GM12878 (cell line): ENCODE results near the gene CFAP54. TPM values are rescaled to one million over a fixed set of nuclear protein-coding genes. Genes with fewer than 3 reads are reported as not detected.

Source experiments
- ATAC-seq: fragments of 200-7000 bp; cut with Tn5 transposase; 3 replicates; pipeline ENCODE4 v1.9.1; 2020; ENCODE audit warnings: mild to moderate bottlenecking, moderate library complexity
- BruUV-seq: library from RNA; stranded (reverse); fragments of 400-500 nt; replicated peaks from 2 replicates; lab custom pipeline; 2021; lab: Mats Ljungman, UMichigan
- CTCF ChIA-PET: fragments of 300-600 bp; sonication (Branson Sonifier 250); formaldehyde crosslinking; extraction: SDS; loops from one replicate; lab custom pipeline; 2021; ENCODE audit warnings: inconsistent platforms; lab: Yijun Ruan, JAX
- POLR2A ChIA-PET: fragments of 350-600 bp; formaldehyde crosslinking; extraction: SDS; loops from one replicate; lab custom pipeline; 2021; ENCODE audit warnings: inconsistent platforms; lab: Charles Lee
- RAD21 ChIA-PET: fragments of 300-600 bp; sonication (Branson Sonifier 250); formaldehyde crosslinking; loops from one replicate; lab custom pipeline; 2023; ENCODE audit warnings: antibody characterized with exemption; ENCODE audit not compliant: unreplicated experiment; lab: Charles Lee
- SMC1A ChIA-PET: fragments of 300-600 bp; sonication (Branson Sonifier 250); formaldehyde crosslinking; loops from one replicate; lab custom pipeline; 2023; ENCODE audit not compliant: unreplicated experiment, uncharacterized antibody; lab: Charles Lee
- DNase-seq: peaks from one replicate; pipeline ENCODE4 v3.0.0-alpha.2; 2011; ENCODE audit warnings: low read depth, low spot score
- FAIRE-seq: peaks from 3 replicates; lab custom pipeline; 2011; peaks lifted over from hg19 to GRCh38; lab: Jason Lieb, UNC
- H2AFZ ChIP-seq: 2 replicates; pipeline ENCODE4 v1.6.0; 2011; ENCODE audit warnings: low read depth, low read length, control low read depth; ENCODE audit not compliant: control insufficient read depth
- H3K27ac ChIP-seq: 2 replicates; pipeline ENCODE4 v1.5.1; 2011; ENCODE audit warnings: control low read depth; ENCODE audit not compliant: control insufficient read depth, insufficient read depth
- H3K27me3 ChIP-seq, 2 experiments: replicated peaks in 1 of 2; 2 replicates each; pipeline versions ENCODE4 v1.6.0 to v1.6.1; 2011; ENCODE audit warnings: low read length in 1 of 2; ENCODE audit not compliant: control insufficient read depth in 2 of 2, insufficient read depth in 2 of 2
- H3K36me3 ChIP-seq, 2 experiments: 2 replicates each; pipeline ENCODE4 v1.5.1; 2011; ENCODE audit warnings: low read length in 1 of 2; ENCODE audit not compliant: control insufficient read depth in 2 of 2, insufficient read depth in 2 of 2
- H3K4me1 ChIP-seq: 2 replicates; pipeline ENCODE4 v1.6.1; 2011; ENCODE audit warnings: mild to moderate bottlenecking, low read length, moderate library complexity, mixed read lengths; ENCODE audit not compliant: control insufficient read depth, insufficient read depth
- H3K4me2 ChIP-seq: 2 replicates; pipeline ENCODE4 v1.6.0; 2011; ENCODE audit warnings: control low read depth; ENCODE audit not compliant: control insufficient read depth, insufficient read depth
- H3K4me3 ChIP-seq: fragments of 200-600 bp; sonication (generic); 2 replicates; pipeline ENCODE4 v1.5.1; 2016
- H3K79me2 ChIP-seq: 2 replicates; pipeline ENCODE4 v1.6.0; 2011; ENCODE audit warnings: low read length; ENCODE audit not compliant: control insufficient read depth, insufficient read depth
- H3K9ac ChIP-seq: 2 replicates; pipeline ENCODE4 v1.8.0; 2011; ENCODE audit warnings: low read length, control low read depth, mixed read lengths; ENCODE audit not compliant: control insufficient read depth, insufficient read depth
- H3K9me3 ChIP-seq: replicated peaks from 3 replicates; pipeline ENCODE4 v1.5.1; 2011; ENCODE audit warnings: mild to moderate bottlenecking, low read length; ENCODE audit not compliant: control insufficient read depth, insufficient read depth
- H4K20me1 ChIP-seq: 2 replicates; pipeline ENCODE4 v1.6.0; 2011; ENCODE audit not compliant: control insufficient read depth, insufficient read depth
- BCL11A ChIP-seq: IDR thresholded peaks from 2 replicates; pipeline ENCODE4 v1.6.1; 2011; ENCODE audit warnings: low read depth, low read length
- HDGF ChIP-seq: fragments of 450-650 bp; IDR thresholded peaks from 2 replicates; pipeline ENCODE4 v1.6.1; 2016; ENCODE audit warnings: antibody characterized with exemption
- IKZF1 ChIP-seq: fragments of 450-650 bp; conservative IDR thresholded peaks from 2 replicates; pipeline ENCODE4 v1.6.1; 2017; ENCODE audit warnings: antibody characterized with exemption, mild to moderate bottlenecking
- KAT2A ChIP-seq: conservative IDR thresholded peaks from 2 replicates; pipeline ENCODE4 v1.6.1; 2011; ENCODE audit warnings: low read depth, low read length; ENCODE audit not compliant: control insufficient read depth
- MTA2 ChIP-seq: fragments of 450-650 bp; IDR thresholded peaks from 2 replicates; pipeline ENCODE4 v1.6.1; 2016; ENCODE audit warnings: low read depth, mild to moderate bottlenecking, moderate library complexity
- MYC ChIP-seq: IDR thresholded peaks from 2 replicates; pipeline ENCODE4 v1.6.1; 2011; ENCODE audit warnings: mild to moderate bottlenecking, low read length, moderate library complexity, inconsistent platforms; ENCODE audit not compliant: insufficient read depth, insufficient replicate concordance, insufficient read length, severe bottlenecking
- RELA ChIP-seq: fragments of 450-650 bp; IDR thresholded peaks from 2 replicates; pipeline ENCODE4 v1.8.0; 2014; ENCODE audit warnings: borderline replicate concordance; ENCODE audit not compliant: partially characterized antibody
- SRF ChIP-seq, 2 experiments: IDR thresholded peaks; 2 replicates each; pipeline ENCODE4 v1.6.1; 2011; ENCODE audit warnings: low read depth in 2 of 2, low read length in 2 of 2, mild to moderate bottlenecking in 1 of 2, moderate library complexity in 1 of 2
- ZBTB40 ChIP-seq: fragments of 450-650 bp; IDR thresholded peaks from 2 replicates; pipeline ENCODE4 v1.6.1; 2016; ENCODE audit warnings: mild to moderate bottlenecking, moderate library complexity, borderline replicate concordance
- WGBS: methylation state at CpG from one replicate; pipeline ENCODE4 v1.1.6; 2016; ENCODE audit warnings: low lambda C conversion rate; ENCODE audit not compliant: insufficient replicate concordance, insufficient coverage; ENCODE audit errors: missing lambda C conversion rate; 5-methylcytosine and 5-hydroxymethylcytosine counted together
- in situ Hi-C: fragments of 300-500 bp; cut with MboI; formaldehyde crosslinking; loops from 9 replicates; pipeline ENCODE4 v1.14.3; 2018; ENCODE audit warnings: mixed read lengths
- intact Hi-C: fragments of 100-400 bp; cut with micrococcal nuclease; formaldehyde crosslinking; loops from one replicate; pipeline ENCODE4 v1.14.2; 2022; ENCODE audit not compliant: unreplicated experiment
- polyA plus RNA-seq, 11 experiments: library from polyadenylated mRNA; depleted of rRNA in 4 of 11; unstranded in 6 of 11; stranded (reverse) in 5 of 11; fragments of >200 nt; fragmentation: Nextera tagmentation in 4 of 11; fragmentation: Illumina TruSeq in 1 of 11; extraction: Ambion mirVana in 4 of 11; extraction: Trizol in 1 of 11; gene quantifications; 1 replicate in 1 of 11; 2 replicates in 10 of 11; pipeline versions ENCODE4 v1.2.1 to v1.2.3, GENCODE V29; 2011 to 2016; ENCODE audit warnings: inconsistent platforms in 2 of 11, missing spikeins in 2 of 11, low read depth in 1 of 11
- total RNA-seq, 4 experiments: library from RNA; depleted of rRNA in 3 of 4; stranded (reverse); fragments of >200 nt in 3 of 4; fragmentation: Illumina TruSeq in 1 of 4; extraction: Trizol in 1 of 4; gene quantifications; 2 replicates each; pipeline versions ENCODE4 v1.2.1 to v1.2.3, GENCODE V29; 2013 to 2021
- TF ChIP-seq, protein P1 (sequence below): fragments of 450-650 bp; IDR thresholded peaks from 2 replicates; pipeline ENCODE4 v1.6.1; 2016; ENCODE audit warnings: mild to moderate bottlenecking

CFAP54 gene
- total and polyA plus RNA-seq, 10 of the 15 experiments (the other 5 are each of a cell fraction or from before 2014, with no cell fraction given) = 0.19 to 1.5 (median 0.56) TPM

DNA sequence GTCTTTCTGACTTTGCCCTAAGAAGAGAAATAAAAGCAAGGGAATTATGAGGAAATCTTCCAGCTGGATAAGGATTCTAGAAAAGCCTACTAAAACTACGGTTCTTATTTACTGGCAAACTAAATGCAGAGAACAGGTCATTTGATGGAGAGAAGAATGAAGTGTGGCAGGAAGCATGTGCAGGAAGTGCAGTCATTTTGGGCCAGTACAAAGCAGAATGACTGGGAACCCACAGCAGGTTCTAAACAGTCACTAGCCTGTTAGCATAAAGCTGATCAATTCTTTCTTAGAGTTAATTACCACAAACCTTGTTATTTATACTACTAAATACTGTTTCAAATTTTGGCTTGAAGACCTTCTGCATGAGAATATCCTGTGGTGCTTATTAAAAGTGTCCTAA lies 36.7 kb downstream of the CFAP54 start:
- Histone ChIP-seq H3K79me2 (no peaks in the 10 kb centered on the region), H3K9ac (no peak overlapping the region), H3K27ac (no peak overlapping the region), H3K4me2 (no peak overlapping the region), H3K9me3 (no peaks in the 10 kb centered on the region; the same call in 1 of the 3 replicates), H2AFZ (peak overlapping the region; percentile 31; the same call in 1 of the 2 replicates), H3K4me3 (no peak overlapping the region), H3K4me1 (no peaks in the 10 kb centered on the region), H3K36me3 (no peaks in the 10 kb centered on the region), H4K20me1 (no peaks in the 10 kb centered on the region), H3K27me3 (no peaks in the 10 kb centered on the region)
- POLR2A ChIA-PET = no interaction called here
- DNase-seq (no peak), FAIRE-seq (no peak), ATAC-seq (no peak)
- in situ Hi-C loops = no loop called here
- TF ChIP-seq MTA2 (no peak), RELA (no peak), MYC (no peak), SRF (IDR thresholded peaks at IDR 0.05; ENCODE audit: low read depth in 2 of 2, low read length in 2 of 2) (no peak), ZBTB40 (no peak), KAT2A (no peak), HDGF (no peak), IKZF1 (no peak), BCL11A (no peak)
- TF ChIP-seq, protein P1, sequence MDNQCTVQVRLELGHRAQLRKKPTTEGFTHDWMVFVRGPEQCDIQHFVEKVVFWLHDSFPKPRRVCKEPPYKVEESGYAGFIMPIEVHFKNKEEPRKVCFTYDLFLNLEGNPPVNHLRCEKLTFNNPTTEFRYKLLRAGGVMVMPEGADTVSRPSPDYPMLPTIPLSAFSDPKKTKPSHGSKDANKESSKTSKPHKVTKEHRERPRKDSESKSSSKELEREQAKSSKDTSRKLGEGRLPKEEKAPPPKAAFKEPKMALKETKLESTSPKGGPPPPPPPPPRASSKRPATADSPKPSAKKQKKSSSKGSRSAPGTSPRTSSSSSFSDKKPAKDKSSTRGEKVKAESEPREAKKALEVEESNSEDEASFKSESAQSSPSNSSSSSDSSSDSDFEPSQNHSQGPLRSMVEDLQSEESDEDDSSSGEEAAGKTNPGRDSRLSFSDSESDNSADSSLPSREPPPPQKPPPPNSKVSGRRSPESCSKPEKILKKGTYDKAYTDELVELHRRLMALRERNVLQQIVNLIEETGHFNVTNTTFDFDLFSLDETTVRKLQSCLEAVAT = no peak
- BruUV-seq = no TSS peak
- intact Hi-C loops = no loop called here
- CTCF ChIA-PET = interaction anchor here (2.4 kb wide), 1 partner anchor 10 kb away, joined by 23 read pairs; no protein-coding TSS in a partner anchor
- RAD21 ChIA-PET = interaction anchor here (0.6 to 1.5 kb wide), 3 partner anchors 10 to 1378 kb away, joined by 3 to 10 read pairs (median 3); no protein-coding TSS in a partner anchor
- SMC1A ChIA-PET = interaction anchor here (1.0 to 13.6 kb wide), 6 partner anchors 9 to 51 kb away, joined by 3 to 138 read pairs (median 7); no protein-coding TSS in a partner anchor
- 0% methylated on average over 1 of the region's 1 CpG for WGBS
